ENCODE results near the gene IFNGR2. TPM values are rescaled to one million over a fixed set of nuclear protein-coding genes. Genes with fewer than 3 reads are reported as not detected.

Gene IFNGR2
- total RNA-seq, 1 donor from 2014 or later, result 42.4 TPM

GRCh38 chr21:33449616-33450015 lies 46.4 kb downstream of the IFNGR2 start:
- no peak for TF ChIP-seq CTCF (IDR thresholded peaks at IDR 0.05; ENCODE audit: insufficient read depth, low read length, severe bottlenecking)
- Histone ChIP-seq H3K27me3 (ENCODE audit: control insufficient read depth, insufficient read depth, low read length) (no peaks in the 10 kb centered on the region), H3K36me3 (ENCODE audit: control insufficient read depth, insufficient read depth, low read length) (no peaks in the 10 kb centered on the region), H3K4me3 (ENCODE audit: low read depth, low read length) (no peak overlapping the region)
- DNase-seq (ENCODE audit: low read depth) (no peak), FAIRE-seq (no peak)

GRCh38 chr21:33451634-33452071 lies 48.4 kb downstream of the IFNGR2 start:
- FAIRE-seq, result peak; percentile 55
- H3K36me3 ChIP-seq (ENCODE audit: control insufficient read depth, insufficient read depth, low read length), result no peaks in the 10 kb centered on the region
- DNase-seq (ENCODE audit: low read depth), result peak; percentile 57
- H3K27me3 ChIP-seq (ENCODE audit: control insufficient read depth, insufficient read depth, low read length), result no peaks in the 10 kb centered on the region
- no peak for TF ChIP-seq CTCF (IDR thresholded peaks at IDR 0.05; ENCODE audit: insufficient read depth, low read length, severe bottlenecking)
- no peak overlapping the region for H3K4me3 ChIP-seq (ENCODE audit: low read depth, low read length)

- DNase-seq (ENCODE audit: low read depth), result no peak
- Histone ChIP-seq H3K36me3 (ENCODE audit: control insufficient read depth, insufficient read depth, low read length) (no peaks in the 10 kb centered on the region), H3K4me3 (ENCODE audit: low read depth, low read length) (no peak overlapping the region), H3K27me3 (ENCODE audit: control insufficient read depth, insufficient read depth, low read length) (no peaks in the 10 kb centered on the region)
- no peak for TF ChIP-seq CTCF (IDR thresholded peaks at IDR 0.05; ENCODE audit: insufficient read depth, low read length, severe bottlenecking)
- no peak for FAIRE-seq
These were observed 49.1 kb downstream of the IFNGR2 start for GRCh38 chr21:33452362-33452761.

- DNase-seq (ENCODE audit: low read depth) (no peak), FAIRE-seq (no peak)
- TF ChIP-seq CTCF (IDR thresholded peaks at IDR 0.05; ENCODE audit: insufficient read depth, low read length, severe bottlenecking), result no peak
- no peak overlapping the region for H3K4me3 ChIP-seq (ENCODE audit: low read depth, low read length)
- H3K36me3 ChIP-seq (ENCODE audit: control insufficient read depth, insufficient read depth, low read length), result peaks cover 2% of the 10 kb centered on the region
- H3K27me3 ChIP-seq (ENCODE audit: control insufficient read depth, insufficient read depth, low read length), result no peaks in the 10 kb centered on the region
These were observed 52.7 kb downstream of the IFNGR2 start for GRCh38 chr21:33455686-33456446.

GRCh38 chr21:33458861-33459260 lies 55.6 kb downstream of the IFNGR2 start:
- FAIRE-seq, result no peak

More at GRCh38 chr21:33458861-33459260, 55.6 kb downstream of the IFNGR2 start:
- TF ChIP-seq CTCF (IDR thresholded peaks at IDR 0.05; ENCODE audit: insufficient read depth, low read length, severe bottlenecking), result no peak
- Histone ChIP-seq H3K36me3 (ENCODE audit: control insufficient read depth, insufficient read depth, low read length) (peaks cover 2% of the 10 kb centered on the region), H3K27me3 (ENCODE audit: control insufficient read depth, insufficient read depth, low read length) (no peaks in the 10 kb centered on the region), H3K4me3 (ENCODE audit: low read depth, low read length) (no peak overlapping the region)
- no peak for DNase-seq (ENCODE audit: low read depth)

Data from bronchial epithelial cell (primary cell).